ENCODE data around the gene CAPZB. TPM values are rescaled to one million over a fixed set of nuclear protein-coding genes. Genes with fewer than 3 reads are reported as not detected.

CAPZB gene
- total RNA-seq, 2 experiments from 2014 or later, result 335 to 340 TPM

DNA sequence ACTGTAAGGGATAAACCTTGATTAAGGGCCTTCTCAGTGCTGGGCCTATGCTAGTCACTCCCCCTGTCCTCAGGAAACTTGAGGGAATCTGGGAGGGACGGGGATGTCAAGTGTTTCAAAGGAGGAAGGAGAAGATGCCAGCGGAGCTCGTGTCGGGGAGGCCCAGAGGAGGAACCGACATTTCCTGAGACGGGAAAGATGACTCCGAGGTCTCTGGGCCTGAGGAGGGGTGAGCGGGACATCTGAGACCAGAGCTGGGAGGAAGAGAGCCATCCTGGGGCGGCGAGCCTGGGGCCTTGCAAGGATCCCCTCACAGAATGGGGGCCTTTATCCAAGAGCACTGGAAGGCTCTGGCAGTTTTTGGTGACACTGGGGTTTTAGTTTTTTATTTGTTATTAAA lies 162.9 kb downstream of the CAPZB start:
- DNase-seq (no peak), ATAC-seq (no peak)
- ChIA-PET POLR2A (interaction anchor here (2.5 kb wide), 1 partner anchor 10 kb away, joined by 8 read pairs; the partner anchor contains the start of genes AKR7A2 and SLC66A1), CTCF (interaction anchor here (1.5 to 1.6 kb wide), 2 partner anchors 22 to 339 kb away, joined by 3 to 4 read pairs; no protein-coding TSS in a partner anchor)
- TF ChIP-seq, protein P1, sequence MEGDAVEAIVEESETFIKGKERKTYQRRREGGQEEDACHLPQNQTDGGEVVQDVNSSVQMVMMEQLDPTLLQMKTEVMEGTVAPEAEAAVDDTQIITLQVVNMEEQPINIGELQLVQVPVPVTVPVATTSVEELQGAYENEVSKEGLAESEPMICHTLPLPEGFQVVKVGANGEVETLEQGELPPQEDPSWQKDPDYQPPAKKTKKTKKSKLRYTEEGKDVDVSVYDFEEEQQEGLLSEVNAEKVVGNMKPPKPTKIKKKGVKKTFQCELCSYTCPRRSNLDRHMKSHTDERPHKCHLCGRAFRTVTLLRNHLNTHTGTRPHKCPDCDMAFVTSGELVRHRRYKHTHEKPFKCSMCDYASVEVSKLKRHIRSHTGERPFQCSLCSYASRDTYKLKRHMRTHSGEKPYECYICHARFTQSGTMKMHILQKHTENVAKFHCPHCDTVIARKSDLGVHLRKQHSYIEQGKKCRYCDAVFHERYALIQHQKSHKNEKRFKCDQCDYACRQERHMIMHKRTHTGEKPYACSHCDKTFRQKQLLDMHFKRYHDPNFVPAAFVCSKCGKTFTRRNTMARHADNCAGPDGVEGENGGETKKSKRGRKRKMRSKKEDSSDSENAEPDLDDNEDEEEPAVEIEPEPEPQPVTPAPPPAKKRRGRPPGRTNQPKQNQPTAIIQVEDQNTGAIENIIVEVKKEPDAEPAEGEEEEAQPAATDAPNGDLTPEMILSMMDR (IDR thresholded peaks at IDR 0.05), result no peak
- no peaks in the 10 kb centered on the region for H3K9me3 Mint-ChIP-seq
- no peaks in the 10 kb centered on the region for H3K36me3 Mint-ChIP-seq (ENCODE audit: low read depth)
- no peaks in the 10 kb centered on the region for H3K4me1 Mint-ChIP-seq (ENCODE audit: low read depth)
- H3K27ac Mint-ChIP-seq, result no peak overlapping the region
- intact Hi-C loops (cut with micrococcal nuclease), result no loop called here
- H3K27me3 Mint-ChIP-seq, result no peaks in the 10 kb centered on the region
- H3K4me3 Mint-ChIP-seq, result no peak overlapping the region

DNA sequence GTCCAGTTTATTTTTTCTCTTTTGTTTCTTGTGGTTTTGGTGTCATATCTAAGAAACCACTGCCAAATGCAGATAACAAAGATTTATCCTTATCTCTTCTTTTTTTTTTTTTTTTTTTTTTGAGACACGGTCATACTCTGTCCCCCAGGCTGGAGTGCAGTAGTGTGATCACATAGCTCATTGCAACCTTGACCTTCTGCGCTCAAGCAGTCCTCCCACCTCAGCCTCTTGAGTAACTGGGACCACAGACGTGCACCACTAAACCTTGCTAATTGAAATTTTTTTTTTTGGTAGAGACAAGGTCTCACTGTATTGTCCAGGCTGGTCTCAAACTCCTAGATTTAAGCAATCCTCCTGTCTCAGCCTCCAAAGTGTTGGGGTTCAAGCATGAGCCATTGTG lies 164.3 kb downstream of the CAPZB start:
- no peaks in the 10 kb centered on the region for H3K36me3 Mint-ChIP-seq (ENCODE audit: low read depth)
- ATAC-seq, result no peak

DNA sequence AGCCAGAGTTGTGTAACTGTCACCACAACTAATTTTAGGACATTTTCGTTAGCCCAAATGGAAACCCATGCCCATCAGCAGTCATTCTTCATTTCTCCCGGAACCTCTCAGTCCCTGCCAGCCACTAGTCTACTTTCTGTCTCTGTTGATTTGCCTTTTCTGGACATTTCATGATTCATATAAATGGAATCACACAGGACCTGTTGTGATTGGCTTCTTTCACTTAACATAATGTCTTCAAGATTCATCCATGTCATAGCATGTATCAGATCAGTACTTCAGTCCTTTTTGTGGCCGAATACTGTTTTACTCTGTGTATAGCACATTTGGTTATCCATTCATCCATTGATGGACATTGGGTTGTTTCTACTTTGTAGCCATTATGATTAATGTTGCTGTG lies 166.1 kb downstream of the CAPZB start:
- H3K4me3 Mint-ChIP-seq, result no peak overlapping the region
- H3K27me3 Mint-ChIP-seq, result no peaks in the 10 kb centered on the region
- H3K36me3 Mint-ChIP-seq (ENCODE audit: low read depth), result no peaks in the 10 kb centered on the region
- TF ChIP-seq, protein P1 (IDR thresholded peaks at IDR 0.05), result no peak
- H3K9me3 Mint-ChIP-seq, result no peaks in the 10 kb centered on the region
- CTCF ChIA-PET, result no interaction called here
- POLR2A ChIA-PET, result interaction anchor here (1.4 kb wide), 1 partner anchor 68 kb away, joined by 3 read pairs; the partner anchor contains the start of genes EMC1 and MRTO4
- peaks cover 8% of the 10 kb centered on the region for H3K4me1 Mint-ChIP-seq (ENCODE audit: low read depth)
- DNase-seq, result no peak
- H3K27ac Mint-ChIP-seq, result no peak overlapping the region
- no peak for ATAC-seq
- intact Hi-C loops (cut with micrococcal nuclease), result no loop called here

More for the DNA sequence above, 164.3 kb downstream of the CAPZB start:
- Mint-ChIP-seq H3K4me1 (ENCODE audit: low read depth) (peaks cover under 1% of the 10 kb centered on the region), H3K27ac (no peak overlapping the region), H3K27me3 (no peaks in the 10 kb centered on the region), H3K4me3 (no peak overlapping the region), H3K9me3 (no peaks in the 10 kb centered on the region)
- TF ChIP-seq, protein P1 (IDR thresholded peaks at IDR 0.05), result no peak
- POLR2A ChIA-PET, result interaction anchor here (0.6 kb wide), 1 partner anchor 9 kb away, joined by 3 read pairs; no protein-coding TSS in a partner anchor
- no peak for DNase-seq
- intact Hi-C loops (cut with micrococcal nuclease), result no loop called here
- CTCF ChIA-PET, result interaction anchor here (1.6 kb wide), 1 partner anchor 23 kb away, joined by 3 read pairs; no protein-coding TSS in a partner anchor

- Mint-ChIP-seq H3K36me3 (ENCODE audit: low read depth) (no peaks in the 10 kb centered on the region), H3K9me3 (no peaks in the 10 kb centered on the region), H3K27ac (no peak overlapping the region), H3K27me3 (no peaks in the 10 kb centered on the region), H3K4me3 (no peak overlapping the region), H3K4me1 (ENCODE audit: low read depth) (peaks cover 17% of the 10 kb centered on the region)
- TF ChIP-seq, protein P1 (IDR thresholded peaks at IDR 0.05), result no peak
- CTCF ChIA-PET, result no interaction called here
- POLR2A ChIA-PET, result no interaction called here
- ATAC-seq (no peak), DNase-seq (no peak)
- intact Hi-C loops (cut with micrococcal nuclease), result no loop called here
Measured at GRCh38 chr1:19317126-19317910, 168.0 kb downstream of the CAPZB start.

Data from activated CD8-positive, alpha-beta T cell treated with anti-CD3 and anti-CD28 coated beads for 36 hours (primary cell).